Central memory CD8-positive, alpha-beta T cell (primary cell): ENCODE results near the gene ITPR2.

Experiments used
- ATAC-seq: fragments of 150-1000 bp; cut with Tn5 transposase; replicated peaks from 2 replicates; pipeline ENCODE4 v1.10.0; 2022; ENCODE audit warnings: mild to moderate bottlenecking, moderate FRiP score, moderate number of reproducible peaks; ENCODE audit not compliant: poor library complexity, severe bottlenecking; ENCODE audit errors: extremely low read depth
- DNase-seq, 2 donors: peaks; one replicate each; pipeline ENCODE4 v3.0.0; 2021; ENCODE audit warnings: low spot score in 2 of 2
- H3K27ac Mint-ChIP-seq: one replicate; pipeline ENCODE4 v1.8.0; 2022; ENCODE audit warnings: low read depth, mild to moderate bottlenecking, moderate library complexity, mixed read lengths
- H3K27me3 Mint-ChIP-seq: one replicate; pipeline ENCODE4 v1.8.0; 2022; ENCODE audit warnings: mixed read lengths
- H3K36me3 Mint-ChIP-seq: one replicate; pipeline ENCODE4 v1.8.0; 2022; ENCODE audit warnings: mild to moderate bottlenecking, moderate library complexity, mixed read lengths; ENCODE audit not compliant: insufficient read depth
- H3K4me1 Mint-ChIP-seq: one replicate; pipeline ENCODE4 v1.8.0; 2022; ENCODE audit warnings: mixed read lengths
- H3K4me3 Mint-ChIP-seq: one replicate; pipeline ENCODE4 v1.8.0; 2022; ENCODE audit warnings: mild to moderate bottlenecking, moderate library complexity, mixed read lengths
- H3K9me3 Mint-ChIP-seq: one replicate; pipeline ENCODE4 v1.8.0; 2022; ENCODE audit warnings: mixed read lengths

ITPR2 gene

DNA sequence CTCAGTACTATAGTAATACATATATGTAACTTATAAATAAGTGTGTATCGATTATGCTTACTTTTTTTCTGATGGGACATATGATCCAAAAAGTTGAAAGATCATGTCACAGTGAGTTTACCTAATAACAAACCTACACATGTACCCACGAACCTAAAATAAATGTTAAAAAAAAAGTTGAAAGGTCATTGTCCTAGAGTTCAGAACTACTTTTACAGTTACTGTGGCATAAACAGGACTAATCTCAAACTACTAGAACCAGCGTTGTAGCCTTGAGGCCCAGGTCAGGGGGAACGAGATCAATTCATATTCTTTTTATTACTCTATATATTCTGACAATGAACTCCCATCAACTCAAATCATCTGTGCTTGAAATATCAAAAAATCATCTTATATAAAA lies 81.8 kb downstream of the ITPR2 start:
- H3K27ac Mint-ChIP-seq, result no peak overlapping the region
- no peak overlapping the region for H3K4me3 Mint-ChIP-seq
- peaks cover 58% of the 10 kb centered on the region for H3K4me1 Mint-ChIP-seq
- H3K9me3 Mint-ChIP-seq, result no peaks in the 10 kb centered on the region
- H3K27me3 Mint-ChIP-seq, result no peaks in the 10 kb centered on the region
- ATAC-seq, result no peak
- no peak for DNase-seq
- peaks cover 3% of the 10 kb centered on the region for H3K36me3 Mint-ChIP-seq

DNA sequence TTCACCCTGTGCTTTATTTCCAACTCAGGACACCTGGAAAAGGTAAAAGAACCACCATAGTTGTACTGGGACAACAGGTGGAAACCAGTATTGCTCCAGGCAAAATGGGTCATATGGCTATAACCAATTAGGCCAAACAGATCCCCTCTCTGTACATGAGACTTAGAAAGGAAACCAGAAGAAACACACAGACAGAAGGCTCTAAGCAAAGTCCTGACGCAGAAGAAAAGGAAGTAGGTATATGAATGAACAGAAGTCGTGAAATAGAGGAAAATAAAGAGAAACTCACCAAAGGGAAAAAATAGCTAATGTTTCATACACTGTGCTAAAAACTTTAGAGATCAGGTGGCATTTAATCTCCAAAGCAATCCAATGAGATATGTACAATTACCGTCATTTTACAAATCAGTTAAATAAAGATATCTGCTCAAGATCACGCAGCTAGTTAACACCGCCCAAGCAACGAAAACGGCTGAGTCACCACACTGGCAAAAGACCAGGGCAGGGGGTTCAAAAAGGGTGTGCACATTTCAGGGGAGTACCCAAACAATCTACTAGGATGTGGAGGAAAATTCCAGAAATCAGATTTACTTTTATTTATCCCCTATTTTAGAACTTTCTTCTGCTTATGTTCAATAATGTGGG lies 82.3 kb downstream of the ITPR2 start:
- H3K4me3 Mint-ChIP-seq, result no peak overlapping the region
- ATAC-seq, result no peak
- H3K27me3 Mint-ChIP-seq, result no peaks in the 10 kb centered on the region
- H3K27ac Mint-ChIP-seq, result no peak overlapping the region
- no peak for DNase-seq
- no peaks in the 10 kb centered on the region for H3K9me3 Mint-ChIP-seq
- peaks cover 3% of the 10 kb centered on the region for H3K36me3 Mint-ChIP-seq
- peaks cover 60% of the 10 kb centered on the region for H3K4me1 Mint-ChIP-seq

DNA sequence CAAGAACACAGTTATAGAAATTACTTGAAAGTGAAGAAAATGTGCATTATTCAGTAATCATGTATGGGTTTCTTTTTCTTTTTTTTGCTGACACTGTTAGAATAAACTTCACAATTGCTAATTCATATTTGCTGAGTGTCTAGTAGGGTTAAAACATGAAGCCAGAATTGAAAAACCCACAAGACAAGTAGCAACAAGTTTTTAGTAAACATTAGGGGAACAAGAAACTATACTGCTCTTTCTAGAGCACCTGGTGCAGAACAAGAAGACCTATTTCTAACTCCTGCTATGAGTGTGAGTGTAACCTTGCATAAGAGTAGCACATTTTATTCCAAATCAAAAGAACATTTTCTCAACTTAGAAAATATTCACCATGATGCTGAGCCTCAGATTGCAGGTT lies 83.2 kb downstream of the ITPR2 start:
- DNase-seq (no peak), ATAC-seq (no peak)
- no peaks in the 10 kb centered on the region for H3K9me3 Mint-ChIP-seq
- no peak overlapping the region for H3K27ac Mint-ChIP-seq
- H3K4me1 Mint-ChIP-seq, result peaks cover 60% of the 10 kb centered on the region
- H3K36me3 Mint-ChIP-seq, result peaks cover 3% of the 10 kb centered on the region
- no peak overlapping the region for H3K4me3 Mint-ChIP-seq
- H3K27me3 Mint-ChIP-seq, result no peaks in the 10 kb centered on the region

DNA sequence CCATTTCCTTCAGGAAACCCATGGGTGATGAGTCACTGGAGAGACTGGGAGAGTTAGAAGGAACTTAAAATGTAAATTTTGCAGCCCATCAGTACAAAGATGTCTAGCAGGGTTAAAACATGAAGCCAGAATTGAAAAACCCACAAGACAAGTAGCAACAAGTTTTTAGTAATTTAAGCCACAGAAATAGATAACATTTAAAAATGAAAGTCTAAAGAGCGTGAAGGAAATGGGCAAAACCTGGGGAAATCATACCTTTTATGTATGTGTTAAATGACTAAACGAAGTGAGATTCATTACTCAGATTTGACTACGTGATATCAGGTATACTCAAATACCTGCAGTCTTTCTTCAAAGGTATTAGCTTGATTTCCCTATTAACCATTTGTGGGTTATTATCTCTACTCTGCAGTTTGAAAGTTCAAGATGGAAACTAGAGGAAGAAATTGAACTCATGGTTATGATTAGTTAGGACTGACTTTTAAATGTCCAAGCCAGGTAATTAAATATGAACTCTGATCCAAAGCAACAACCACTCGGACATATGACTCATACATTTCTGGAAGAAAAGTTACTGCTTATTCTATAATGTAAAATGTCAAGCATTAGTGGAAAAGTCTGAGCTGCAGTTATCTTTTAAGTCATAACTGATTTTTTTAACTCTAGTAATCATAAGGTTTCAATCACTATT lies 84.1 kb downstream of the ITPR2 start:
- Mint-ChIP-seq H3K27ac (no peak overlapping the region), H3K9me3 (no peaks in the 10 kb centered on the region)
- peak; percentile 49 for ATAC-seq

DNA sequence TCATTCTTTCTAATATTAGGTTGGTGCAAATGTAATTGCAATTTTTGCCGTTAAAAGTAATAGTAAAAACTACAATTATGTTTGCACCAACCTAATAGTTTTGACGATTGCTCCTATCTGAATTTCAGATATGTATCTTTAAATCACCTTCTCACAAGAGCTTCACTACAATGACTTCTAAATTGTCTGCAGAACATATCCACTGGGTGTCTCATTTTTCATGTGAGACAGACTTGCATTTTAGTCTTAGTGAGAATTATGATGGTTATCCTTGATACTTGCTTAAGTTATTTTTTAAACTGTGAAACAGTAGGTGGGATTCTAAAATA lies 84.6 kb downstream of the ITPR2 start:
- Mint-ChIP-seq H3K4me3 (peak overlapping the region; percentile 33), H3K27me3 (no peaks in the 10 kb centered on the region), H3K9me3 (no peaks in the 10 kb centered on the region), H3K27ac (no peak overlapping the region), H3K36me3 (peaks cover 5% of the 10 kb centered on the region), H3K4me1 (peaks cover 65% of the 10 kb centered on the region)
- DNase-seq (no peak), ATAC-seq (no peak)

More for the DNA sequence above, 84.1 kb downstream of the ITPR2 start:
- Mint-ChIP-seq H3K4me1 (peaks cover 66% of the 10 kb centered on the region), H3K36me3 (peaks cover 4% of the 10 kb centered on the region), H3K4me3 (peak overlapping the region; percentile 33), H3K27me3 (no peaks in the 10 kb centered on the region)
- DNase-seq, result no peak

DNA sequence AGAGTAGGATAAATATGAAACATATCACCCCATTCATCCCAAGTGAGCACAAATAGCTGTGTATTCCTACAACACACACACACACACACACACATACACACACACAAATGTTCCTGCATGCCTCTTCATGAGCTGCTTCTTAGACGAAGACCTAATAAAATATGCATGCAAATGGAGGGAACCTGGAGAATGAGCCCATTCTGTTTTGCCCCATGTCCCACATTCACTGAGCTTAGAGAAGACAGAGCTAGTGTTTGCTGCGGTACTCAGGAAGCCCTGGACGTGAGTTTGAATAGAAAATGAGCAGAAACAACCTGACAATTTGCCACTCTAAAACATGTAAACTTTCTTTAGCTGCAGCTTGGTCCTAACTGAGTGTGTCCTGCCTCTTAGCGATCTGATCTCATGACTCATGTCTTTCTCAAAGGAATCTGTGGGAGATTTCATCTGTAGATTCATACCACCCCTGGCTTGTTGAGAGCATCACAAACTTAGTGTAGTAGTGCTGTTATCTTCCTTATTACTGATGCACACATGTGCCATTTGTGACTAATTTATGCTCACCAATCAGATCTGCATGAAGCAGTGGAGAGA lies 86.8 kb downstream of the ITPR2 start:
- Mint-ChIP-seq H3K27me3 (no peaks in the 10 kb centered on the region), H3K4me3 (no peak overlapping the region), H3K4me1 (peaks cover 63% of the 10 kb centered on the region), H3K9me3 (no peaks in the 10 kb centered on the region), H3K36me3 (peaks cover 5% of the 10 kb centered on the region), H3K27ac (no peak overlapping the region)
- ATAC-seq (no peak), DNase-seq (no peak)

DNA sequence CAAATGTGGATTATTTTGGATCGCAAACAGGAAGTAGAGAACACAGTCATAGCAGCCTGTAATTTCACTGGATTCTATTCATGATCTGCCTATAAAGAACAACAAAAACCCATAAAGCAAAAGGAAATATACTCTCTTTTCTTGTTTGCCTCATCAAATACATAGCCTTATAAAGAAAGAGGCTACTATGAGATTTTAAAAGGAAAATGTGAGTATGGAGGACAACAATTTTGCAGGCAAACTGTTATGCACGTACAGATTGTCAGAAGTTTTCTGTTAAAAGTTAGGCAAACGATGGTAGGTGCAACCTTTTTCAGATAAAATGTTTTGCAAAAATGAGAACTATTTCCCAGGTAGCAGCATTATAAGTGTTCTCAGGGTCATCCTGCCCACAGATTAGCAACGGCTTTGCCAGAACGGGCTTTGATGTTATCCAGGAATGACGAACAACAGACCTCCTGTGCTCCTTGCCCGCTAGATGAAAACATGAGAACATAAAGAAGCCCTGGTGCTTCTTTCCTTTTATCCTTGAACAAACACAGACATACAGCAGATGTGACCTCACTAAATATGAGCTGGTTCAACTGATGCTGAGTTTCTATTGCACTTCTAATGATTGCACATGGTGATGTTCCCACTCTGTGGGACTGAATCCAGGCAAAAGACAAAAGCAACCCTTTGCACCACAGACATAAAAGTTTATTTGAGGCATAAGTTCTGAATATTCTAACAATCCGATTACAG lies 88.1 kb downstream of the ITPR2 start:
- ATAC-seq, result no peak

DNA sequence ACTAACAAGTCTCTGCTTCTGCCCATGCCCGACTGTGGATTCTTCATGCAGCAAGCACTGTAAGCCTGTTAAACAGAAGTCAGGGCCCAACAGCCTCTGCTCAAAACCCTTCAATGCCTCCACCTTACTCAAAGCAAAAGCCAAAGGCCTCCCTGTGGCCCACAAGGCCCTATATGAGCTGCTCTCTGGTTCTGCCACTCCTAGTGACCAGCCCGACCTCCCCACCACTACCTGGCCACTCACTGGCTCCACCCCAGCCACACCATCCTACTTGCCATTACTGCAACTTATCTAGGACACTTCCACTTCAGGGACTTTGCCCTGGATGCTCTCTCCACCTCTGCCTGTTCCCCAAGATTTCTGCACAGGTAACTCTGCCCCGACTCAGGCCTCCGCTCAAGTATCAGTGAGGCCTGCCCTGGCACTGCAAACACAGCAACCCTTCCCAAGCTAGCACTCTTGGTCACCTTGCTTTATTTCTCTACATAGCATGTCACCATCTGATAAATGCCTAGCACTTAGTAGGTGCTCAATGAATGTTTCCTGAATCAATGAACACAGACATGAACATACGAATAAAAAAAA lies 88.9 kb downstream of the ITPR2 start:
- DNase-seq (no peak), ATAC-seq (no peak)
- Mint-ChIP-seq H3K9me3 (peaks cover 11% of the 10 kb centered on the region), H3K4me1 (peaks cover 54% of the 10 kb centered on the region), H3K27me3 (no peaks in the 10 kb centered on the region), H3K4me3 (no peak overlapping the region), H3K36me3 (peaks cover 5% of the 10 kb centered on the region), H3K27ac (no peak overlapping the region)

More for the DNA sequence above, 88.1 kb downstream of the ITPR2 start:
- H3K4me1 Mint-ChIP-seq, result peaks cover 59% of the 10 kb centered on the region
- H3K27ac Mint-ChIP-seq, result no peak overlapping the region
- H3K4me3 Mint-ChIP-seq, result no peak overlapping the region
- DNase-seq, result no peak
- no peaks in the 10 kb centered on the region for H3K27me3 Mint-ChIP-seq
- peaks cover 5% of the 10 kb centered on the region for H3K36me3 Mint-ChIP-seq
- peaks cover 6% of the 10 kb centered on the region for H3K9me3 Mint-ChIP-seq

DNA sequence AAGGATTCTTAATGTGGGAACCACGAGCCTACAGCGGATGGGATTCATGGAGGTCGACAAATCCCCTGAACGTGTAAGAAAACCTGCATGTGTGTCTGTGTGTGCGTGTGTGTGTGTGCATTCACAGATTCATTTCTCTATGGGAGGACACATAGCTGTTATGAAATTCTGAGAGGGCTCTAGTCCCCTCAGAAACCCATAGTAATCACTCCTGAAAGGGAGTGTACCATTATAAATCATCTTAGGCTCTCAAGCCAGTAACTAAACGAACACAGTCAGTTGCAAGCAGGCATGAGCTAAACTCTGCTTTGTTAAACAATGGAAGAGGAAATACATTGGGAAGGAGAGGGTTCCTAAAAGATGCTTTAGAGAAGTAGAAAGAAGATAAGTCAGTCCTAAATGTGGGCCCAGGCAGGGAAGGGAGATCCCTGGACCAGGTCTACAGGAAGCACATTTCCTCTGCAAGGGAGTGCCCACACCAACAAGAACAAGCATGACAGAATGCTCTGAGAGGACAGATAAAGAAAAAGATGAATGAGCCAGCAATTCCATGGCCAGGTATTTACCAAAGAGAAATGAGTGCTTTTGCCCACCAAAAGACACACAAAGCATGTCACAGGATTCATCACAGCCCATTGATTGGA lies 91.3 kb downstream of the ITPR2 start:
- Mint-ChIP-seq H3K9me3 (peaks cover 11% of the 10 kb centered on the region), H3K27ac (peak overlapping the region; percentile 27), H3K4me1 (peaks cover 43% of the 10 kb centered on the region), H3K4me3 (no peak overlapping the region), H3K36me3 (peaks cover 3% of the 10 kb centered on the region), H3K27me3 (no peaks in the 10 kb centered on the region)
- DNase-seq, result no peak
- no peak for ATAC-seq

DNA sequence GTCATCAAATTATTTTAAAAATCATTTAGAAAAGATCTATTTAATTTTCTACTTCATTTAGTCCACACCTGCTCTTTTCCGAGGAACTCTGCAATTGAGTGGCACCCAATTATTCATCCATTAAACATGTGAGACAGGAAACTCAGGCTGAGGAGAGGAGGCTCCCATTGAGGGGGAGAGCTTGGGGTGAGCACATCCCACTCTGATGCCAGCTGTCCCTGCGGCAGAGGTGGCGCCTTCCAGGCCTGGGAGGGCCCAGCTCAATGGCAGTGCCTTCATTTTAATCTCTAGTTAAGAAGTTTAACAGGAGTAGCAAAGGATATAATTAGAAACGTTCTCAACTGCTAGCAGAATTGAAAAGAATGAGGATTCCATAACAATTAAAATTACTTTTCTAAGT lies 92.0 kb downstream of the ITPR2 start:
- Mint-ChIP-seq H3K27ac (no peak overlapping the region), H3K9me3 (peaks cover 11% of the 10 kb centered on the region), H3K4me1 (peaks cover 38% of the 10 kb centered on the region), H3K36me3 (peaks cover 3% of the 10 kb centered on the region), H3K4me3 (no peak overlapping the region), H3K27me3 (no peaks in the 10 kb centered on the region)
- DNase-seq, result no peak
- ATAC-seq, result no peak

DNA sequence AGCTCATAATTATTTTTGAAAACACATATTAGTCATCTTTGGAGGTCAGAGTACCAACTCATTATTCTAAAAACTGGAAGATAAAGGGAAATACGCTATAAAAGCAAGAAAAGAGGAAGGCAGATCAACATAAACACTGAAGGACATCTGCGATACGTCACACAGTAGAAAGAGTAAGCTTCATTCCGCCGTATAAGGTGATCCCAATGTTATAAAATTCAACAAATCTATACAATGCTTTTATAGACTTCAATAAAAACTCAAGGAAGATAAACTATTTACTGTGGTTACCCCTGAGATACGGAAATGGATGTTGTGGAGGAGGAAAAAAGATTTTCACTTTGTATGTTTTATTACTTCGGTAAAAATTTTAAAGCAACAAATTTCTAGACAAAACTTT lies 92.6 kb downstream of the ITPR2 start:
- Mint-ChIP-seq H3K36me3 (peaks cover 3% of the 10 kb centered on the region), H3K9me3 (peaks cover 11% of the 10 kb centered on the region), H3K27ac (no peak overlapping the region), H3K4me1 (peaks cover 42% of the 10 kb centered on the region), H3K4me3 (no peak overlapping the region), H3K27me3 (no peaks in the 10 kb centered on the region)
- no peak for DNase-seq
- ATAC-seq, result no peak

DNA sequence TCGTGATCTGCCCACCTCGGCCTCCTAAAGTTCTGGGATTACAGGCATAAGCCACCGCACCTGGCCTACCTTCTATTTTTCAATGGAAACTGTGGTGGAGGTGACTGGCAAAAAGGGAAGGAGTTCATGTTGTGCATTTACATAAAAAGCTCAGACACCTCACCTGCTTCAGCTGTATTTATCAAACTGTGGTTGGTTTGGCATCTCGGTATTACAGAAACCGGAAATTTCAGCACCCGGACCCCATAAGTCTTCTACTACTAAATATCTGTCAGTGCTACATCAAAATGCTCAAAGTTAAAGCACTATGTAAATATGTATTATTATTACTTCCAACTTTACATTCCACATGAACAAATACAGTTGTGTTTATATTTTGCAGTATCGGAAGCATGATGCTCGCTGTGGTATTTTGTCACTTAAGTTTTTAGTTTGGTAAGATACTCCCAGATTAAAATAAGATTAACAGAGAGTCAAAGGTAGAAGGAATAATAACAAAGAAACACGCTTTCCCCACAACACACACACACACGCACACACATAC lies 95.4 kb downstream of the ITPR2 start:
- Mint-ChIP-seq H3K4me1 (peaks cover 41% of the 10 kb centered on the region), H3K9me3 (peaks cover 11% of the 10 kb centered on the region), H3K27me3 (no peaks in the 10 kb centered on the region), H3K27ac (no peak overlapping the region), H3K36me3 (peaks cover 2% of the 10 kb centered on the region), H3K4me3 (no peak overlapping the region)
- DNase-seq (no peak), ATAC-seq (no peak)
